Parathyroid adenoma (tissue), 2 donors: ENCODE measurements around the gene CNTNAP4.

Experiments used
- H2AFZ ChIP-seq: fragments of 300-600 bp; sonication (generic); one replicate; pipeline ENCODE4 v1.7.0; 2017; ENCODE audit warnings: antibody characterized with exemption, mild to moderate bottlenecking
- H3K27ac ChIP-seq: fragments of 300-600 bp; sonication (generic); one replicate; pipeline ENCODE4 v1.7.0; 2017
- H3K27me3 ChIP-seq: fragments of 300-600 bp; sonication (generic); one replicate; pipeline ENCODE4 v1.7.0; 2017; ENCODE audit warnings: low read length; ENCODE audit not compliant: control insufficient read depth, insufficient read depth
- H3K36me3 ChIP-seq: fragments of 300-600 bp; sonication (generic); one replicate; pipeline ENCODE4 v1.7.0; 2017; ENCODE audit warnings: low read length; ENCODE audit not compliant: control insufficient read depth, insufficient read depth
- H3K4me1 ChIP-seq: fragments of 300-600 bp; sonication (generic); one replicate; pipeline ENCODE4 v1.7.0; 2017; ENCODE audit warnings: control low read depth
- H3K4me2 ChIP-seq: fragments of 300-600 bp; sonication (generic); one replicate; pipeline ENCODE4 v1.7.0; 2017; ENCODE audit warnings: low read length
- H3K4me3 ChIP-seq: fragments of 300-600 bp; sonication (generic); one replicate; pipeline ENCODE4 v1.7.0; 2017; ENCODE audit warnings: low read depth, low read length
- H3K79me2 ChIP-seq: fragments of 300-600 bp; sonication (generic); one replicate; pipeline ENCODE4 v1.7.0; 2017; ENCODE audit warnings: control low read depth
- H3K9ac ChIP-seq: fragments of 300-600 bp; sonication (generic); one replicate; pipeline ENCODE4 v1.7.0; 2017; ENCODE audit warnings: mild to moderate bottlenecking
- H3K9me3 ChIP-seq: fragments of 300-600 bp; sonication (generic); one replicate; pipeline ENCODE4 v1.7.0; 2017; ENCODE audit warnings: low read length; ENCODE audit not compliant: control insufficient read depth
- TF ChIP-seq, protein P1 (sequence below): fragments of 300-600 bp; sonication (generic); IDR thresholded peaks from one replicate; pipeline ENCODE4 v1.7.0; 2017; ENCODE audit warnings: antibody characterized with exemption, mild to moderate bottlenecking
- donor health status: primary hyperparathyroidism.

CNTNAP4 gene

DNA sequence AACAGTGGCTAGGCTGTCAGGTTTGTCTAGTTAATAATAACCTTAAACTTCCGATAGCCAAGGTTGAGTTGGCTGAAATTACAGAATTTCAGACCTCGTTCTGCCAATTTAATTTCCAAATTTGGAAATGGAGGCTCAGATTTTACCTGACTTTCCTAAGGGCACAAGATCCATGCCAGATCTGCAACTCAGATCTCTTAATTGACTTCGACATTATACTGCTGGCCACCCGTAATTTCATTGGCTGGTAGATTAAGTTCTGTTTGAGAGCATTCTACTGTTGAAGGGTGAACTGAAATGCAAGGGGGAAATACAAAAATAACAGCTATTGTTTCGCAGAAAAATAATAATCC is 210.8 kb downstream of the CNTNAP4 start:
- no peak overlapping the region for H3K4me3 ChIP-seq
- H3K4me2 ChIP-seq, result no peak overlapping the region
- H3K79me2 ChIP-seq, result no peaks in the 10 kb centered on the region
- H3K9ac ChIP-seq, result no peak overlapping the region
- no peak overlapping the region for H2AFZ ChIP-seq
- H3K36me3 ChIP-seq, result no peaks in the 10 kb centered on the region
- H3K27me3 ChIP-seq, result no peaks in the 10 kb centered on the region
- H3K9me3 ChIP-seq, result no peaks in the 10 kb centered on the region
- TF ChIP-seq, protein P1, sequence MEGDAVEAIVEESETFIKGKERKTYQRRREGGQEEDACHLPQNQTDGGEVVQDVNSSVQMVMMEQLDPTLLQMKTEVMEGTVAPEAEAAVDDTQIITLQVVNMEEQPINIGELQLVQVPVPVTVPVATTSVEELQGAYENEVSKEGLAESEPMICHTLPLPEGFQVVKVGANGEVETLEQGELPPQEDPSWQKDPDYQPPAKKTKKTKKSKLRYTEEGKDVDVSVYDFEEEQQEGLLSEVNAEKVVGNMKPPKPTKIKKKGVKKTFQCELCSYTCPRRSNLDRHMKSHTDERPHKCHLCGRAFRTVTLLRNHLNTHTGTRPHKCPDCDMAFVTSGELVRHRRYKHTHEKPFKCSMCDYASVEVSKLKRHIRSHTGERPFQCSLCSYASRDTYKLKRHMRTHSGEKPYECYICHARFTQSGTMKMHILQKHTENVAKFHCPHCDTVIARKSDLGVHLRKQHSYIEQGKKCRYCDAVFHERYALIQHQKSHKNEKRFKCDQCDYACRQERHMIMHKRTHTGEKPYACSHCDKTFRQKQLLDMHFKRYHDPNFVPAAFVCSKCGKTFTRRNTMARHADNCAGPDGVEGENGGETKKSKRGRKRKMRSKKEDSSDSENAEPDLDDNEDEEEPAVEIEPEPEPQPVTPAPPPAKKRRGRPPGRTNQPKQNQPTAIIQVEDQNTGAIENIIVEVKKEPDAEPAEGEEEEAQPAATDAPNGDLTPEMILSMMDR, result no peak
- no peak overlapping the region for H3K27ac ChIP-seq
- H3K4me1 ChIP-seq, result no peaks in the 10 kb centered on the region

DNA sequence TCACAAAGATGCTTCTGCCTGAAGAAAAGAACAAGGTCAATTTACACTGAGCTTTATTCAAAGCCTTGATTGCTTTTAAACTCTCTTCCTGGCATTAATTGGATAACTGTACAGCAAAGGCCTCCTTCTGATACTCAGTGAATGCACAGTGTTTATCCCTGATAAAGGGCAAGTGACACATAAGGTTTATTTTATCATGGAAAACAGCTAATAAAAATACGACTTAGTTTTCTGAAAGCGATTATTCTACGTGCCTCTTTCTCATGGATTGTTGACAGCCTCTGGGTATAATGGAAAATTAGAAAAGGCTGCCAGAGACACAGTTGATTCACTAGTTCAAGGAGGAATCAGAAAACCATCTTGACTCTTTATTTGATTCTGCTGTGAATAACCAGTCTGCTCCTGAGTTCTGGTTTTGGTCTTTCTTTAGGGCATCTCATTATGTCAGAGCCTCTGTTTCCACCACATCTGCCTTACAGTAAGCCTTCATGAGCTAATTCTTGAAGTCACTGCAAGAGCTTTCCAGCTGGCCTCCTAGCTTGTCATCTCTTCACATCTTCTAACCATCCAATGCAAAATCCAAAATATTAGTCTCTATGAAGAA is 212.9 kb downstream of the CNTNAP4 start:
- no peaks in the 10 kb centered on the region for H3K79me2 ChIP-seq
- no peak overlapping the region for H3K4me2 ChIP-seq
- TF ChIP-seq, protein P1, result no peak
- no peak overlapping the region for H3K9ac ChIP-seq
- no peak overlapping the region for H3K4me3 ChIP-seq
- no peaks in the 10 kb centered on the region for H3K27me3 ChIP-seq
- H2AFZ ChIP-seq, result no peak overlapping the region
- H3K27ac ChIP-seq, result no peak overlapping the region
- no peaks in the 10 kb centered on the region for H3K36me3 ChIP-seq
- no peaks in the 10 kb centered on the region for H3K9me3 ChIP-seq
- no peaks in the 10 kb centered on the region for H3K4me1 ChIP-seq

DNA sequence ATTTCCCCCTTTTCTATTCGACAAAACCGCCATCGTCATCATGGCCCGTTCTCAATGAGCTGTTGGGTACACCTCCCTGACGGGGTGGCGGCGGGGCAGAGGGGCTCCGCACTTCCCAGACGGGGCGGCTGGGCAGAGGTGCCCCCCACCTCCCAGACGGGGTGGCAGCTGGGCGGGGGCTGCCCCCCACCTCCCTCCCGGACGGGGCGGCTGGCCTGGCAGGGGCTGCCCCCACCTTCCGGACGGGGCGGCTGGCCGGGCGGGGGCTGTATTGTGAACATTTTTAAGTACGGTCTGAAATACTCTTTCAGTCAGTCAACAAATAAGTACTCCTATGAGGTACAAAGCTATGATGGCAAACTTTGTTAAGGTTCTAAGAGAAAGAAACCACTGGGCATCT is 222.8 kb downstream of the CNTNAP4 start:
- Histone ChIP-seq H3K9me3 (no peaks in the 10 kb centered on the region), H3K4me2 (no peak overlapping the region), H3K9ac (no peak overlapping the region), H3K4me1 (no peaks in the 10 kb centered on the region), H3K27me3 (no peaks in the 10 kb centered on the region), H2AFZ (no peak overlapping the region), H3K4me3 (no peak overlapping the region), H3K27ac (no peak overlapping the region), H3K36me3 (no peaks in the 10 kb centered on the region), H3K79me2 (no peaks in the 10 kb centered on the region)
- TF ChIP-seq, protein P1, result no peak

DNA sequence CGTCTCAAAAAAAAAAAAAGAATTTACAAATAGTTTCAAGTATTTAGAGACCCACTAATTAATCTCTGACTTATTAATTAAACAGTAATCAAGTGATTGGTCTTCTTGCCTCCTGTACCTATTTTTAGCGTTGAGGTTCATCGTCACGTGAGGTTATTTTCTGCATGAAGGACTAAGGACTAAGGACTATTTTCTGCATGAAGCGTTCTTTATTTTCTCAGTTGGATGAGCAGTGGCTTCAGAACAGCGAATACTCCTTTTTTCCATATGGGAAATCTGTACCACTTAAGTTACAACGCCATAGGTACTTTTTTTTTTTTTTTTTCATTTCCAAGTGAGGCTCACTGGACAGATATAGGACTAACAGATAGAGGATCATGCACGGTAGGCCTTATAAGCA is 224.9 kb downstream of the CNTNAP4 start:
- H3K36me3 ChIP-seq, result no peaks in the 10 kb centered on the region
- H3K4me1 ChIP-seq, result no peaks in the 10 kb centered on the region
- H3K27ac ChIP-seq, result no peak overlapping the region
- H3K9me3 ChIP-seq, result no peaks in the 10 kb centered on the region
- H3K4me2 ChIP-seq, result no peak overlapping the region
- H3K79me2 ChIP-seq, result no peaks in the 10 kb centered on the region
- H2AFZ ChIP-seq, result no peak overlapping the region
- TF ChIP-seq, protein P1, result no peak
- no peak overlapping the region for H3K4me3 ChIP-seq
- no peaks in the 10 kb centered on the region for H3K27me3 ChIP-seq
- no peak overlapping the region for H3K9ac ChIP-seq

DNA sequence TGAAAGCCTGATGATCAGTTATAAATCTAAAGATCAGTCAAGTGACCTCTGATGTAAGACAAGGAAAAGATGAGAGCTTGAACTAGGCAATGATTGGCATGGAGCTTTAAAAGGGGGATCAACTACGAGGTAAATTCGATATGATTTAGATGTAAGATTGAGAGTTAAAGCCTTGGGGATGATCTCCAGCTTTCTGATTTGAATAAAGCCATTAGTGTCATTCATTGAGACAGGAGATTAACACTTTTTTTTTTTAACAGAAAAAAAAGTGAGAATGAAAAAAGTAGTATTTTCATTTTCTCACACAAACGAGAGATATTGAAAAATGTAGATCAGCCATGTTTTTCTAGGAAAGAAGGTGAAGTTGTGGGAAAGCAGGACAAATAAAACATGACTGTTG is 225.4 kb downstream of the CNTNAP4 start:
- no peak overlapping the region for H3K9ac ChIP-seq
- H3K4me2 ChIP-seq, result no peak overlapping the region
- no peak overlapping the region for H3K27ac ChIP-seq
- H3K4me1 ChIP-seq, result no peaks in the 10 kb centered on the region
- H3K36me3 ChIP-seq, result no peaks in the 10 kb centered on the region
- no peaks in the 10 kb centered on the region for H3K9me3 ChIP-seq
- H3K79me2 ChIP-seq, result no peaks in the 10 kb centered on the region
- TF ChIP-seq, protein P1, result no peak
- no peak overlapping the region for H2AFZ ChIP-seq
- no peak overlapping the region for H3K4me3 ChIP-seq
- no peaks in the 10 kb centered on the region for H3K27me3 ChIP-seq
